HK-2 (cell line): ENCODE measurements around the gene VAV1.

Source experiments
- DNase-seq: peaks from one replicate; pipeline ENCODE4 v3.0.0-alpha.2; 2018; ENCODE audit not compliant: unreplicated experiment

The VAV1 gene, protein sequence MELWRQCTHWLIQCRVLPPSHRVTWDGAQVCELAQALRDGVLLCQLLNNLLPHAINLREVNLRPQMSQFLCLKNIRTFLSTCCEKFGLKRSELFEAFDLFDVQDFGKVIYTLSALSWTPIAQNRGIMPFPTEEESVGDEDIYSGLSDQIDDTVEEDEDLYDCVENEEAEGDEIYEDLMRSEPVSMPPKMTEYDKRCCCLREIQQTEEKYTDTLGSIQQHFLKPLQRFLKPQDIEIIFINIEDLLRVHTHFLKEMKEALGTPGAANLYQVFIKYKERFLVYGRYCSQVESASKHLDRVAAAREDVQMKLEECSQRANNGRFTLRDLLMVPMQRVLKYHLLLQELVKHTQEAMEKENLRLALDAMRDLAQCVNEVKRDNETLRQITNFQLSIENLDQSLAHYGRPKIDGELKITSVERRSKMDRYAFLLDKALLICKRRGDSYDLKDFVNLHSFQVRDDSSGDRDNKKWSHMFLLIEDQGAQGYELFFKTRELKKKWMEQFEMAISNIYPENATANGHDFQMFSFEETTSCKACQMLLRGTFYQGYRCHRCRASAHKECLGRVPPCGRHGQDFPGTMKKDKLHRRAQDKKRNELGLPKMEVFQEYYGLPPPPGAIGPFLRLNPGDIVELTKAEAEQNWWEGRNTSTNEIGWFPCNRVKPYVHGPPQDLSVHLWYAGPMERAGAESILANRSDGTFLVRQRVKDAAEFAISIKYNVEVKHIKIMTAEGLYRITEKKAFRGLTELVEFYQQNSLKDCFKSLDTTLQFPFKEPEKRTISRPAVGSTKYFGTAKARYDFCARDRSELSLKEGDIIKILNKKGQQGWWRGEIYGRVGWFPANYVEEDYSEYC

DNA sequence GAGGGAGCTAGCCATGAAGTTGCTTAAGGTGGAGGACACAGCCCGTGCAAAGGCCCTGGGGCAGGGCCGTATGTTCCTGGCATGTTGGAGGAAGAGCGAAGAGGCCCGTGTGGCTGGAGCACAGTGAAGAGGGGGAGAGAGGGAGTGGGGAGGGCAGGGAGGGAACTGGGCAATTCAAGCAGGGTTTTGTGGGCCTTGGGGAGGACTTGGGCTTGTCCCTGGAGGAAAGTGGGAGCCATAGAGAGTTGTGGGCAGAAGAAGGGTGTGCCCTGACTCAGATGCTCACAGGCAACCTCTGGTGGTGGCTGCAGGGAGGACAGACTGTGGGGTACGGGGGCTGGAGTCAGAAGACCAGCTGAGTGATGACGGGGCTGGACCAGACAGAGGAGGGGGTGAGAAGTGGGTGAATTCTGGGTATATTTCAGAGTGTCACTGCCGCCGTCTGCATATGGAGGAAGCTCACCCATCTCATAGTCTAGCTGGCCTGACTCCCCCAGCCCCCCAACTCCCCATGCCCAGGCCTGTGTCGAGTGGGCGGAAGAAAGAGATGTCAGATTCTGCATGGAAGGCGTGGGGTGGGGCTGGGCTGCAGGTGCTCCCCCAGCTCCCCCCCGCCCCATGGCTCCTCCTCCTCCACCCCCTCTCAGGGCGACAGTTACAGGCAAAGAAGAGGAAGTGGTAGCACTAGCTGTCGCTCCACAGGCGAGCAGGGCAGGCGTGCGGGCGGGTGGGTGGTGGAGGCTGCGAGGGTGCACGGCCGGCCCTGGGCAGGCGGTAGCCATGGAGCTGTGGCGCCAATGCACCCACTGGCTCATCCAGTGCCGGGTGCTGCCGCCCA lies at the start of gene VAV1:
Gene VAV1, plus strand, starts transcription at position 681 of the 838 bp plus-strand sequence. Its CDS starts 100 bp downstream, at position 781.
- no peak for DNase-seq

DNA sequence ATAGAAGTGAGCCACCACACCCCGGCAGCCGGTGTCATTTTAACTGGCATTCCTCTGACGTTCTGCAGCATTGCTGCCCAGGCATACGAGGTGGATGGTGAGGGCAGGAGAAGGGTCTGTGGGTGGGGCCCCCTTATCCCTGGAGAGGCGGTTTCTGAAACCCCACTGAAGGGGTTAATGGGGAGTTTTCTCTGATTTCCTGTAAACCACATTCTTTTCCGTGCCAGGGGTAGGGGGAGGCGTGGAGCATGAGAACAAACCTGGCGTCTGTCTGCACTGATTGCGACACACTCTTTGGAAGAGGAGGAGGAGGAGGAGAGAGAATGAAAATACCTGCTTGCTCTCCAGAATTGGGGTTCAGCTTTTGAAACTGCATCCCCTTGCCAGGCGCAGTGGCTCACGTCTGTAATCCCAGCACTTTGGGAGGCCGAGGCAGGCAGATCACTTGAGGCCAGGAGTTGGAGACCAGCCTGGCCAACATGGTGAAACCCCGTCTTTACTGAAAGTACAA lies 49.3 kb upstream of the VAV1 start:
- peak; percentile 59 for DNase-seq

DNA sequence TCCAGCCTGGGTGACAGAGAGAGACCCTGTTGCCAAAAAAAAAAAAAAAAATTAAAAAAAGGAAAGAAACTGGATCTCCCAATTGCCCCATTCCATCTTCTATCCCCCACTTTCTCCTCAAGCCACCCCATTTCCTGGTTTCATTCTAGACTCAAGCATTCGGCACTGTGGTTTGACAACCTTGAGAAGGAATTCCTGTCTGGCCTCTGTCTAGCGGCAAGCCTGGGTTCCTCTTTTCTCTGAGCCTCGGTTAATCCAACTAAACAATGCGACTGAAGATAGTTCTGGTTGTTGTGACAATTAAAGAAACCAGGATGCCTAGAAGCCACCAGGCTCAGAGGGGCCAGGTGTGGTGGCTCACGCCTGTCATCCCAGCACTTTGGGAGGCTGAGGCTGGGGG lies 48.8 kb upstream of the VAV1 start:
- no peak for DNase-seq

DNA sequence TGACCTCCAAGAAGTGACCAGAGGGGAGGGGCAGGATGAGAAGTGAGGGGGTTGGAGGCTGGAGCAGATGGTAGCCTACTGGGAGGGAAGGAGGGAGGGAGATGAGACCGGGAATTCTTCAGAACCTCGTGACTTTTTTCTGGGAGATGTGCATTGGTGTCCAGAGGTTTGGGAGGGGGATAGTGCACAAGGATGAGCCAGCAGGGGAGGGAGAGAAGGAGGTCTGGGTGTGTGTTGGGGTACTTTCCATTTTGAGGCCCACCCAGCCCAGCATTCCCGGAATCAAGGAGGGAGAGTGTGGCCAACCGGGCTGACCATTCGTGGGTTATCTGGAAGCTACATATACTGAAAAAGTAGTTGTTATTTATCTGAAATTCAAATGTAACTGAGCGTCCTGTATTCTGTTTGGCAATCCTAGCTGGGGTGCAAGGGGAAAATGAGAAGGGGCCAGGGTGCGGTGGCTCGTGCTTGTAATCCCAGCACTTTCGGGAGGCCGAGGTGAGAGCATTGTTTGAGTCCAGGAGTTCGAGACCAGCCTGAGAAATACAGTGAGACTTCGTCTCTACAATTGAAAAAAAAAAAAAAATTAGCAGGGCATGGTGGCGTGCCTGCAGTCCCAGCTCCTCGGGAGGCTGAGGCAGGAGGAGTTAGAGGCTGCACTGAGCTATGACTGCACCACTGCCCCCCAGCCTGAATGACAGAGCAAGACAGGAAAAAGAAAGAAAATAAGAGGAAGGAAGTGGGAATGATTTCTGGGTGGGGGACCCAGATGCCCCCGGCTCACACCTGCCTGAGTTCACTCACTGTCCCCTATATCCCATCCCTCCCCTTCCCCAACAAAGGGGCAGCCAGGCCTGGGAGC lies 47.6 kb upstream of the VAV1 start:
- peak; percentile 35 for DNase-seq

DNA sequence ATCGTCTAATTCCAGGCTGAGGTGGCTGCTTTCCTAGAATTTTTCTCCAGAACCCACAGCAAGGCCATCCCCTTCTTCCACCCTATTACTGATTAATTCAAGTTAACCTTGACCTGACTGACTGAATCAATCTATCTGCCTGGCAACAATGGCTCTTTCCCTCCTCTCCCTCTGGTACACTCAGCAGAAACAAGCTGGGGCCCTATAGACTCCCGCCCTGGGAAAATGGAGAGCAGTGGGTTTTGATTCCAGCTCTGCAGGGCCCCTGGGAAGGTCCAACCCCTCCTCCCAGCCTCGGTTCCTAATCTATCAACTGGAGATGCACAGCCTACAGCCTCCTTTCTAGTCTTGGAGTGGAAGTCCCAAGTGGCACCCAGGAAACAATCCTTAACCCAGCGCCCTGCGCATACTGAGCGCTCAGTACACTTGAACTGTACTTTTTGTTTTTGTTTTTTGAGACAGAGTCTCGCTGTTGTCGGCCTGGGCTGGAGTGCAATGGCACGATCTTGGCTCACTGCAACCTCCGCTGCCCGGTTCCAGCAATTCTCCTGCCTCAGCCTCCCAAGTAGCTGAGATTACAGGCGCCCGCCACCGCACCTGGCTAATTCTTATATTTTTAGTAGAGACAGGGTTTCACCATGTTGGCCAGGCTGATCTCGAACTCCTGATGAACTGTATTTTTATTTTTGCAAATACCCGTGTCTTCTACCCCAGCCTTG lies 46.8 kb upstream of the VAV1 start:
- peak; percentile 38 for DNase-seq

DNA sequence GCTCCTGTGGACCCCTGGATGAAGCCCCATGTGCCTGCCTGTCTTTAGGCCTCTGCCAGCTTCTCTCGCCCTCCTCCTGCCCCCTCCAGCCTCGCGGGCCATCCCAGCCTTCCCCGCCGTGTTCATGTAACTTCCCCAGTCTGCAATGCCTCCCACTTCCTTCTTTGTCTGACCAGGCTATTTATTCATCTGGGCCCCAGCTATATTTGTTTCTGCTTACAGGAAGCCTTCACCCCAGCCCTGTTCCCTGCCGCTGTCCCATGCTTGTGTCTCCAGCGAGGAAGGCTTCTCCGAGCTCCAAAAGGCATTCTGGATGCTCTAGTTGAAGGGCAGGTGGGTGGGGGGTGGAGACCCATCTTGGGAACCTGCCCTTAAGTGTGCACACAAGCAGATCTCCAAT lies 44.2 kb upstream of the VAV1 start:
- no peak for DNase-seq

DNA sequence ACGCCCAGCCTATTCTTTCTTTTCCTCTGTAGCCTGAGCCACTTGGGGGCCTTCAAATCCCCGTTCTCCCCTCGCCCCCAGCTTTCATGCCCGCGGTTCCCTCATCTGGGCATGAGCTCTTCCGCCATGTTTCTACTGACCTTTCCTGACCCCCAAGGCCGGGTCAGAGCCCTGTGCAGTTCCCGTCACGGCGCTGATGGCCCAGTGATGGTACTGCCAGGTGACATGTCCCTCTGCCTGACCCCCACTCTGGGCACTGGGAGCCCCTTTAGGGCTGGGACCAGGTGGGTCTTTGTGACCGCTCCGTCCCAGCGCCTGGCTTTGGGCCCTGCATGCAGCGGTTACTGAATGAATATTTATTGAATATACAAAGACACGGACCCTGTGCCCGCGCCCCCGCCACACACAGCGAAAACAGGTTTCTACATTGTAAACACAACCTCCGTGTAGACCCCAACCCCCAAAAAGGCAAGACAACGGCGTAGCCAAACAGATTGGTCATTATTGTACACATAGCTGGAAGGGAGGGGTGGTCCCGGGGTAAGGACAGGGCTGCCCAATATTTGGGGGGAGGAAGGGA lies 42.8 kb upstream of the VAV1 start:
- DNase-seq = no peak

DNA sequence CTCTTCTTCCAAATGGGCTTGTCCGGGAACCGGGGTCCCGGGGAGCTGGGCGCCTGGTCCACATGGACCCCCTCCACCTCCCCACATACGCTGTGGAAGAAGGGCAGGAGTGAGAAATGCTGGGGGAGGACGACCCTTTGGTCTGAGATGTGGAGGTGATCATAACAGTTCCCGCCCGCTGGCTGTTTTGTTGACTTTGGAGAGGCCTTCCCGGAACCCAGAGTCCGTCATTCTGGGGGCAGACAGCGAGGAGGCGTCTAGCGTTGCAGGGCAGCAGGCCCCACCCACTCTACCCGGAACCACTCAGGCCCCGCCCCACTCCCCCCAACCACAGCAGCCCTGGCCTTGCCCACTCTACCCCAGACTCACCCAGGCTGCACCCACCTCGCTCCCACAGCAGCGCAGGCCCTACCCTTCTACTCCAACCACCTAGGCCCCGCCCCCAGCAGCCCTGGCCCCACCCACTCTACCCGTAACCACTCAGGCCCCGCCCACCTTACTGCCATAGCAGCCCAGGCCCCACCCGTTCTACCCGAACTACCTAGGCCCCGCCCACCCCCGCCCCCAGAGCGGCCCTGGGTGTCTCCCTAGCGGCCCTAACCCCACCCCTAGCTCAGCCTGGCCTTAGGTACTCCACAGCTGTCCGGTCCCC lies 42.2 kb upstream of the VAV1 start:
- DNase-seq = no peak

DNA sequence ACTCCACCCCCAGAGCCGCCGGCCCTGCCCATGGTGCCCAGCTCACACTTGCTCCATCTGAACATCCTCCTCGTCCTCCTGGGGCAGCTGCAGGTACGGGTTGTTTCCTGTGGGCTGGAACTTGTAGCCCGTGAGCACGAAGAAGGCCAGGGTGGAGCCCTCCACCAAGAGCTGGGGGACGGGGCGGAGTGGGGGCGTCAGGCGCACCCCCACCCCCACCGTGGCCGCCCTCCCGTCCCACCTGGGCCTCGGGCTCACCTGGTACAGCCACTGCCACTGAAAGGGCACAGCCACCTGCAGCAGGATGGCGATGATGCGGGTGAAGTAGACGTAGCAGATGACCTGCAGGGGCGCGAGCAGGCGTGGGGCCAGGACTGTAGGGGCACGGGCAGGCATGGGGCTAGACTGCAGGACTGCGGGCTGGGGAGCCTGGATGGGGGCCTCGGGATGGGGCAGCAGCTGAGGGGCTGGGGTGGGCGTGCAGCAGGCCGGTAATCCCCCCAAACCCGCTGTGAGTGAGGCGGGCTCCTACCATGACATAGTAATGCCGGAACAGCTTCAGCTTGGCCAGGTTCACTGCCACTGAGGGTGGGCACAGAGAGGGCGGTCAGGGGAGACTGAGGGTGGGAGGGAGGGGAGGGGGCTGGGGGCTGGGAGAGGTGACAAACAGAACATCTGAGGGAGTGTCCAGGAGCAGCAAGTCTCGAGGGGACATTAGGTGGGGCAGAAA lies 41.4 kb upstream of the VAV1 start:
- DNase-seq = no peak

DNA sequence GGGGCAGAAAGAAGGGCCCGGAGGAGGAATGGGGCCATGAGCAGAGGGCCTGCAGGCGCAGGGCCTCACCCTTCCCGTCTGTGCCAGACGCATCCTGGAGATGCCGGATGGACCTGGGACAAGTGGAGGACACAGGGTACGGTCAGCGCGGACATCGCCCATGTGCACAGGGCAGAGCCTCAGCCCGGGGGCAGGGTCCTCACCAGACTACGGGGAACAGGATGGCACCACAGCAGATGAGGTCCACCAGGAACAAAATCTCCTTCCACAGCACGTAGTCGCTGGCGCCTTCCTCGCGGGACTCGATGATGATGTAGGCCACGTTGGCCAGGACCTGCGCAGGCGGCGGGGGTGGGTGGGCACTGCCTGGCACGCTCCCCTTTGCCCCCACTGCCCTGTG lies 40.7 kb upstream of the VAV1 start:
- DNase-seq = no peak

DNA sequence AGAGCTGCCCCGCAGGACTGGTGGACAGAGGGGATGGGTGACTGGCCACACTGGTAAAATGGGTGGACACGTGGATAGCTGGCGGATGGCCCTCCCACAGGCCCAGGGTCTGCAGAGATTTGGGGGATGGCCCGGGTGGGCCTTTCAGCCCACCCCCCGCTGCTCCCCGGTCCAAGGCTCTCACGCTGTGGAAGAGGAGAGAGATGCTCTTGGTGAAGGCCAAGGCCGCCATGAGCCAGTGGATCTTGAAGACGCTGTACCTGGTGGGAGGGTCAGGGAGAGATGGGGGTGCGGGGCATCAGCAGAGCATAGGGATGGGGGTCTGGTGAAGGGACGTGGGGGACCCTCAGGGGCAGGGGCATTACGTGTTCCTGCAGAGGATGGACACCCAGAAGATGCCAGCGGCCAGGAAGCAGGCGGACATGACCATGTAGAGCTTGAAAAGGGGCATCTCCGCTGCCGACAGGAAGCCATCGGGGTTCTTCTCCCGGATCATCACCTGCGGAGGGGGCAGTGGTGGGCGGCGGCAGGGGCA lies 39.6 kb upstream of the VAV1 start:
- no peak for DNase-seq

DNA sequence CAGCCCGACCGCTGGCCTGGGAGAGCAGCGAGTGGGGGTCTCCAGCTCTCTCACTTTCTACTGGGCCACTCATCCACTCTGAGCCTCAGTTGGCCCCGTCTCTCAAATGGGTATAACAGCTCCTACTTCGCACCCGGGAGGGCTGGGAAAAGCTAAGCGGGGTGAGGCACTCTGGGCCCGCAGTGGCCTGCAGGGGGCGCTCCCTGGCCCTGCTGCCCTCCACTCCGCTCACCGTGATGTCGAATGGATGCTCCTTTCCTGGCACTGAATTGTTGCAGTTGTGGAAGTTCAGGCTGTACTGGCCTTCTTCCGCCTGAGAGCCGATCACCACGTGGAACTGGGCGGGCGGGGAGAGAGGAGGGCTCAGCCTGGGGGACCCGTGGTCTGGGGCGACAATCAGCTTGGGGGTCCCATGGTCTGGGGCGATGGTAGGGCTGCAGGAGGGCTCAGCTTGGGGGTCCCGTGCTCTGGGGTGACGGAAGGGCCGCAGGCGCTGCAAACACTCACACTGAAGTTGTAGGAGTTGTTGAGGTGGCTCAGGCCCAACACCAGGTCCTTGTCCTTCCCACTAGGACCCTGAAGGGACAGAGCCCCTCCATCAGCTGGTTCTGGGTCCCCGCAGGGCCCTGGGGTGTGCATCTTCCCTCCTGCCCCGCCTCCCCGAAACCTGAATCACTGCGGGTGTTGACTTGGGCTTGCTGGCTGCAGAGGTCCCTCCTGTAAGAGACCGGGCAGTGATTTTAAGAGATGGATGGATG lies 39.0 kb upstream of the VAV1 start:
- DNase-seq = no peak

DNA sequence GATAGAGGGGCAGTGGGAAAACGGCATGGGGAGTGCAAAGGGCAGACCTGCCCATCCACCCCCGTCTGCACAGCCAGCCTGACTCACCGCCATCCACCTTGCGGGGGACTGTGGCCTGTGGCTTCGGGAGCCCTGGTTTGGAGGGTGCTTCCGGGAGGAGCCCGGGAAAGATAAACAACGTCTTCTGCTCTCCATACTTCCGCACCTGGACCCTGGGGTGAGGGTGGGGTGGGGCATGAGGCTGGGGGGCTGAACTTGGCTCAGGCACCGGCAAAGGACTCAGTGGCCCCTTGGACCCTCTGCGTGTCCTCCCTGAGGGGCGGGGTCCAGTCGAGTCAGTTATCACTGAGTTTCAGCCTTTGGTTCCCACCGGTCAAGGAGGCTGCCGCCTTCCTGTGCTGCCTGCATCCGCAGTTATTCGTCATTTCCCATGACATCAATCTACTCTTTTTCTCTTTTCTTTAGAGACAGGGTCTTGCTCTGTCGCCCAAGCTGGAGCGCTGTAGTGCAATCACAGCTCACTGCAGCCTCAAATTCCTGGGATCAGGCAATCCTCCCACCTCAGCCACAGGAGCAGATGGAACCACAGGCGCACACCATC lies 38.3 kb upstream of the VAV1 start:
- peak; percentile 57 for DNase-seq

DNA sequence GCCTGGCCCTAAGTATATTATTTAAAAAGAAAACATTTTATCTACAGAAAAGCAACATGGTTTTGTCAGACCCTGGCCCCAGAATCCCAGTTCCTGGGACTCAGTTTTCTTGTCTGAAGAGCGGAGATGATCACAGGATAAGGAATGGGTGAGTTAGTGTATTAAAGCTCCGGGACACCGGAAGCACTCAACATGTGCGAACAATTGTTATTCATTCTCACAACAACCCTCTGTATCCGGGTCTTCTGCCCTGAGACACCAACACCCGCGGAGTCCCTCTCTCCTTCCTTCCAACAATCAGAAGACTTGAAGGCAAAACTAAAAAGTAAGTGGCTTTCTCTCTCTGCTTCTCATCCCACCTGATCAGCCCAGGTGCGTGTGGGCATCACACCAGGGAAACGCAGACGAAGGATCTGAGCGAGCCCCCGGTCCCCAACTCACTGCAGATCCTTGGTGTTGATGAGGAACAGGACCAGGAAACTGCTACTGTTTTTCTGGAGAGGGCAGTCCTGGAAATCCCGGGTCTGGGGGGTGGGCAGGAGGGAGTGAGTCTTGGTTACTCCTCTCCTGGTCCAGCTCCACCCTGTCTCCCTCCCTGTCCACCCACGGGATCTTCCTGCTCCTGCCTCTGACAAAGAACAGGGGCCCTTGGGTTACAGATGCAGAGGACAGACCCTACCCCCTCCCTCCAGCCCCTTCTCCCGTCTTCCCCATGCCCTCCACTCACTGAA lies 37.2 kb upstream of the VAV1 start:
- DNase-seq = peak; percentile 31

DNA sequence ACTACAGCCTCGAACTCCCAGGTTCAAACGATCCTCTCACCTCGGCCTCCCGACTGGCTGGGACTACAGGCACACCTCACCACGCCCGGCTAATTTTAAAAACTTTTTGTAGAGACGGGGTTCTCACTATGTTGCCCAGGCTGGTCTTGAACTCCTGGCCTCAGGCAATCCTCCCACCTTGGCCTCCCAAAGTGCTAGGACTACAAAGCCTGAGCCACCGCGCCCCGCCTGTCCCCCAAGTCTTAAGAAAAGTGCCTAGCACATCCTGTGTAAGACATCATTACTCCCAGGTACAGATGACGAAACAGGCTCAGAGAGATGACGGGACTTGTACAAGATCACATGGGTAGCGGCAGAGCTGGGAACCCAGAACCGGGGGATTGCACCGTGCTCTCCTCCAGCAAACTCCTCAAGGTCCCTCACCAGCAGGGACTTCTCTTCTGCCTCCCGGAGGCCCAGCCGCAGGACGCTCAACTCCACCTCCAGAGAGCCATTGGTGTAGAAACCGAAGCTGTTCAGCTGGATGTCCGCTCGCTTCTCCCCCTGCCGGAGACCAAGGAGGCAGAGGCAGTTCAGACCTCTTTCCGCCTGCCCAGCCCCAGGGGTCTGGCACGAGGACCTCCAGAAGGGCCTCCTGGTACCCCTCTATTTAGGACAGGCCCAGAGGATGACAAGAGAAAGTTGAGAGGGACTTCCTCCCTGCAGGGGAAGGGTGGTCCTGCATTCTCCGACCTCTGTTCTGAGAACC lies 36.2 kb upstream of the VAV1 start:
- peak; percentile 86 for DNase-seq

DNA sequence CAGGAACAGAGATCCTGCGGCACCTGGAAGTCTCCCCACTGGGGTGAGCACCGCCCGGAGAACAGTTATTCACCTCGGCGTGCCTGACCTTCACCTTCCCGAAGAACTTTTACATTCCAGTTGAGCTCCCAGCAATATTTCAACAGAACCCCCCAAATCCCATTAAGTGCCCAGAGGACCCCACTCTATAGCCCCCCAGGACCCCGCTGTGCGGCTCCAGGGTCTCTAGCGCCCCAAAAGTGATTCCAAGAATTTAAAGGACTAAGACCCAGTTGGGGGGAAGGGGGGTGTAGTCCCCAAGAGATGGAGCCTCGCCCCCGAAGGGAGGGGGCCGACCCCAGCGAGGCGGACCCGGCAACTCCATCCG lies 35.6 kb upstream of the VAV1 start:
- no peak for DNase-seq
